ENCODE measurements around the gene ADAM12. TPM values are rescaled to one million over a fixed set of nuclear protein-coding genes. Genes with fewer than 3 reads are reported as not detected.
"Not testable (repeated sequence)": the region's sequence is repeated elsewhere in the genome, so short reads cannot be mapped to it uniquely, and the experiment has no call there.

The ADAM12 gene
- total RNA-seq, 1 experiment from 2014 or later = 15.8 TPM

GRCh38 chr10:126268013-126268920 is 120.0 kb downstream of the ADAM12 start:
- no peak for DNase-seq
- Histone ChIP-seq H3K9me3 (peaks cover 7% of the 10 kb centered on the region), H3K27me3 (no peaks in the 10 kb centered on the region), H3K4me3 (no peak overlapping the region), H3K36me3 (no peaks in the 10 kb centered on the region)

- Histone ChIP-seq H3K36me3 (no peaks in the 10 kb centered on the region), H3K4me3 (no peak overlapping the region), H3K27me3 (no peaks in the 10 kb centered on the region), H3K9me3 (peaks cover 7% of the 10 kb centered on the region)
- no peak for DNase-seq
Measured at GRCh38 chr10:126264102-126265018, 123.9 kb downstream of the ADAM12 start.

- DNase-seq = no peak
- Histone ChIP-seq H3K9me3 (peaks cover 7% of the 10 kb centered on the region), H3K27me3 (no peaks in the 10 kb centered on the region), H3K4me3 (no peak overlapping the region), H3K36me3 (no peaks in the 10 kb centered on the region)
Measured at GRCh38 chr10:126263006-126263676, 125.1 kb downstream of the ADAM12 start.

GRCh38 chr10:126262233-126262838 is 125.9 kb downstream of the ADAM12 start:
- no peak for DNase-seq
- Histone ChIP-seq H3K27me3 (no peaks in the 10 kb centered on the region), H3K36me3 (no peaks in the 10 kb centered on the region), H3K9me3 (peaks cover 7% of the 10 kb centered on the region), H3K4me3 (no peak overlapping the region)

- Histone ChIP-seq H3K9me3 (no peaks in the 10 kb centered on the region), H3K36me3 (peaks cover 6% of the 10 kb centered on the region; the same call in 1 of the 2 replicates), H3K27me3 (no peaks in the 10 kb centered on the region), H3K4me3 (no peak overlapping the region)
- no peak for DNase-seq
Measured at GRCh38 chr10:126259760-126260479, 128.4 kb downstream of the ADAM12 start.

- Histone ChIP-seq H3K27me3 (no peaks in the 10 kb centered on the region), H3K36me3 (peaks cover 21% of the 10 kb centered on the region), H3K4me3 (no peak overlapping the region), H3K9me3 (no peaks in the 10 kb centered on the region)
- DNase-seq = no peak
Measured at GRCh38 chr10:126256864-126257263, 131.4 kb downstream of the ADAM12 start.

- DNase-seq = no peak
- Histone ChIP-seq H3K27me3 (no peaks in the 10 kb centered on the region), H3K4me3 (no peak overlapping the region), H3K36me3 (peaks cover 23% of the 10 kb centered on the region), H3K9me3 (no peaks in the 10 kb centered on the region)
Measured at GRCh38 chr10:126255313-126255712, 133.0 kb downstream of the ADAM12 start.

- no peaks in the 10 kb centered on the region for H3K9me3 ChIP-seq
- no peak overlapping the region for H3K4me3 ChIP-seq
- no peaks in the 10 kb centered on the region for H3K27me3 ChIP-seq
- peaks cover 23% of the 10 kb centered on the region for H3K36me3 ChIP-seq
- no peak for DNase-seq
Measured at GRCh38 chr10:126253611-126253998, 134.7 kb downstream of the ADAM12 start.

GRCh38 chr10:126252884-126253610 is 135.2 kb downstream of the ADAM12 start:
- Histone ChIP-seq H3K9me3 (no peaks in the 10 kb centered on the region), H3K36me3 (peaks cover 23% of the 10 kb centered on the region), H3K4me3 (no peak overlapping the region), H3K27me3 (no peaks in the 10 kb centered on the region)
- peak; percentile 87 for DNase-seq

- Histone ChIP-seq H3K9me3 (no peaks in the 10 kb centered on the region), H3K27me3 (no peaks in the 10 kb centered on the region), H3K4me3 (no peak overlapping the region), H3K36me3 (peaks cover 23% of the 10 kb centered on the region)
- DNase-seq = no peak
Measured at GRCh38 chr10:126251778-126252407, 136.4 kb downstream of the ADAM12 start.

- DNase-seq = no peak
Measured at GRCh38 chr10:126250527-126251310, 137.6 kb downstream of the ADAM12 start.

GRCh38 chr10:126250045-126250444 is 138.2 kb downstream of the ADAM12 start:
- Histone ChIP-seq H3K9me3 (no peaks in the 10 kb centered on the region), H3K27me3 (no peaks in the 10 kb centered on the region), H3K36me3 (peaks cover 18% of the 10 kb centered on the region), H3K4me3 (no peak overlapping the region)
- no peak for DNase-seq

More at GRCh38 chr10:126250527-126251310, 137.6 kb downstream of the ADAM12 start:
- H3K9me3 ChIP-seq = no peaks in the 10 kb centered on the region
- H3K4me3 ChIP-seq = no peak overlapping the region
- H3K36me3 ChIP-seq = peaks cover 23% of the 10 kb centered on the region
- H3K27me3 ChIP-seq = no peaks in the 10 kb centered on the region

- peaks cover 7% of the 10 kb centered on the region for H3K36me3 ChIP-seq
- no peak overlapping the region for H3K4me3 ChIP-seq
- H3K27me3 ChIP-seq = no peaks in the 10 kb centered on the region
- H3K9me3 ChIP-seq = no peaks in the 10 kb centered on the region
- DNase-seq = peak; percentile 96
Measured at GRCh38 chr10:126247446-126247975, 140.8 kb downstream of the ADAM12 start.

- DNase-seq, H3K36me3 ChIP-seq, H3K9me3 ChIP-seq, H3K27me3 ChIP-seq, H3K4me3 ChIP-seq: not testable (repeated sequence)
Measured at GRCh38 chr10:126246396-126246795, 141.9 kb downstream of the ADAM12 start.
